ENCODE results near the gene CDHR5. TPM values are rescaled to one million over a fixed set of nuclear protein-coding genes. Genes with fewer than 3 reads are reported as not detected.

Gene CDHR5
- polyA plus RNA-seq, 1 experiment = not detected

GRCh38 chr11:665062-665703 is 40.4 kb upstream of the CDHR5 start:
- no peak for TF ChIP-seq CTCF (IDR thresholded peaks at IDR 0.05; ENCODE audit: insufficient read depth, low read depth, low read length)
- peaks cover 13% of the 10 kb centered on the region for H3K36me3 ChIP-seq (ENCODE audit: control insufficient read depth, insufficient read depth, low read length)
- no peak overlapping the region for H3K4me3 ChIP-seq (ENCODE audit: low read depth, low read length)
- ChIA-PET CTCF (interaction anchor here (1.2 to 2.9 kb wide), 3 partner anchors 16 to 63 kb away, joined by 3 to 18 read pairs (median 6); no protein-coding TSS in a partner anchor), POLR2A (interaction anchor here (0.6 kb wide), 1 partner anchor 58 kb away, joined by 5 read pairs; no protein-coding TSS in a partner anchor)
- H3K27me3 ChIP-seq (ENCODE audit: control insufficient read depth, insufficient read depth, low read length) = no peaks in the 10 kb centered on the region
- DNase-seq (ENCODE audit: low read depth) = peak; percentile 16

- CTCF ChIA-PET = interaction anchor here (0.6 to 3.3 kb wide), 9 partner anchors 11 to 89 kb away, joined by 3 to 43 read pairs (median 5); partner anchors contain the start of gene EPS8L2
- POLR2A ChIA-PET = no interaction called here
- Histone ChIP-seq H3K4me3 (ENCODE audit: low read depth, low read length) (no peak overlapping the region), H3K36me3 (ENCODE audit: control insufficient read depth, insufficient read depth, low read length) (peaks cover 22% of the 10 kb centered on the region), H3K27me3 (ENCODE audit: control insufficient read depth, insufficient read depth, low read length) (no peaks in the 10 kb centered on the region)
- no peak for DNase-seq (ENCODE audit: low read depth)
- TF ChIP-seq CTCF (IDR thresholded peaks at IDR 0.05; ENCODE audit: insufficient read depth, low read depth, low read length) = peak; percentile 76
Observed at GRCh38 chr11:662689-663274, 38.0 kb upstream of the CDHR5 start.

GRCh38 chr11:660681-661444 is 36.1 kb upstream of the CDHR5 start:
- ChIA-PET CTCF (interaction anchor here (1.3 to 3.3 kb wide), 2 partner anchors 26 to 65 kb away, joined by 4 to 43 read pairs; no protein-coding TSS in a partner anchor), POLR2A (no interaction called here)
- TF ChIP-seq CTCF (IDR thresholded peaks at IDR 0.05; ENCODE audit: insufficient read depth, low read depth, low read length) = no peak
- Histone ChIP-seq H3K4me3 (ENCODE audit: low read depth, low read length) (no peak overlapping the region), H3K27me3 (ENCODE audit: control insufficient read depth, insufficient read depth, low read length) (no peaks in the 10 kb centered on the region), H3K36me3 (ENCODE audit: control insufficient read depth, insufficient read depth, low read length) (peaks cover 28% of the 10 kb centered on the region)
- DNase-seq (ENCODE audit: low read depth) = no peak

- ChIA-PET CTCF (interaction anchor here (3.3 kb wide), 1 partner anchor 66 kb away, joined by 43 read pairs; no protein-coding TSS in a partner anchor), POLR2A (no interaction called here)
- Histone ChIP-seq H3K36me3 (ENCODE audit: control insufficient read depth, insufficient read depth, low read length) (peaks cover 28% of the 10 kb centered on the region), H3K4me3 (ENCODE audit: low read depth, low read length) (no peak overlapping the region), H3K27me3 (ENCODE audit: control insufficient read depth, insufficient read depth, low read length) (no peaks in the 10 kb centered on the region)
- no peak for DNase-seq (ENCODE audit: low read depth)
- TF ChIP-seq CTCF (IDR thresholded peaks at IDR 0.05; ENCODE audit: insufficient read depth, low read depth, low read length) = no peak
Observed at GRCh38 chr11:660281-660680, 35.5 kb upstream of the CDHR5 start.
